Muscle of back (tissue), 11 donors: ENCODE results near the gene PTPRN2. TPM values are rescaled to one million over a fixed set of nuclear protein-coding genes. Genes with fewer than 3 reads are reported as not detected.
"Not testable (repeated sequence)": the region's sequence is repeated elsewhere in the genome, so short reads cannot be mapped to it uniquely, and the experiment has no call there.

Source experiments
- DNase-seq, 3 donors: peaks; one replicate each; pipeline versions ENCODE4 v3.0.0 to v3.0.0-alpha.2; 2013
- polyA plus RNA-seq, 10 donors: library from polyadenylated mRNA; unstranded; fragments of 120-200 nt; gene quantifications; one replicate each; pipeline ENCODE4 v1.2.1, GENCODE V29; 2013; ENCODE audit not compliant: insufficient read length in 10 of 10

Gene PTPRN2
- polyA plus RNA-seq, 10 donors = 1.8 to 3.1 (median 2.1) TPM

- DNase-seq = no peak
Measured at GRCh38 chr7:158257516-158258410, 329.9 kb downstream of the PTPRN2 start.

- no peak for DNase-seq
Measured at GRCh38 chr7:158257001-158257400, 330.6 kb downstream of the PTPRN2 start.

GRCh38 chr7:158256091-158256816 lies 331.4 kb downstream of the PTPRN2 start:
- DNase-seq = no peak

GRCh38 chr7:158255558-158255957 lies 332.1 kb downstream of the PTPRN2 start:
- no peak for DNase-seq

GRCh38 chr7:158255156-158255555 lies 332.5 kb downstream of the PTPRN2 start:
- no peak for DNase-seq

GRCh38 chr7:158253670-158254045 lies 334.0 kb downstream of the PTPRN2 start:
- DNase-seq = not testable (repeated sequence)

GRCh38 chr7:158252837-158253669 lies 334.6 kb downstream of the PTPRN2 start:
- no peak for DNase-seq

GRCh38 chr7:158252081-158252836 lies 335.4 kb downstream of the PTPRN2 start:
- no peak for DNase-seq

- no peak for DNase-seq
Measured at GRCh38 chr7:158251061-158251965, 336.3 kb downstream of the PTPRN2 start.

GRCh38 chr7:158249692-158250091 lies 337.9 kb downstream of the PTPRN2 start:
- no peak for DNase-seq

- DNase-seq = no peak
Measured at GRCh38 chr7:158248816-158249215, 338.8 kb downstream of the PTPRN2 start.

GRCh38 chr7:158247758-158248487 lies 339.7 kb downstream of the PTPRN2 start:
- DNase-seq = no peak

GRCh38 chr7:158246960-158247673 lies 340.5 kb downstream of the PTPRN2 start:
- DNase-seq = no peak

- DNase-seq = no peak
Measured at GRCh38 chr7:158246272-158246959, 341.2 kb downstream of the PTPRN2 start.

- no peak for DNase-seq
Measured at GRCh38 chr7:158245724-158246041, 341.9 kb downstream of the PTPRN2 start.

GRCh38 chr7:158244873-158245723 lies 342.5 kb downstream of the PTPRN2 start:
- DNase-seq = no peak

- no peak for DNase-seq
Measured at GRCh38 chr7:158244430-158244829, 343.2 kb downstream of the PTPRN2 start.
